Measurements from ENCODE around the gene KDR. TPM values are rescaled to one million over a fixed set of nuclear protein-coding genes. Genes with fewer than 3 reads are reported as not detected.

Gene KDR
- total and polyA plus RNA-seq, 3 donors from 2014 or later, result 6.8 to 8.3 (median 7.9) TPM

- TF ChIP-seq CTCF (IDR thresholded peaks at IDR 0.05), result no peak
- no peak for TF ChIP-seq POLR2A (IDR thresholded peaks at IDR 0.05)
- Histone ChIP-seq H3K9me3 (no peaks in the 10 kb centered on the region), H3K36me3 (ENCODE audit: low read depth, missing control alignments) (no peaks in the 10 kb centered on the region), H3K4me3 (no peak overlapping the region), H3K27ac (no peak overlapping the region), H3K27me3 (no peaks in the 10 kb centered on the region), H3K4me1 (no peaks in the 10 kb centered on the region)
- intact Hi-C loops (cut with DNase I; ENCODE audit: low total_unique reads), result no loop called here
- DNase-seq, result no peak
- WGBS, 2 donors, result 83 to 96% methylated on average over 1 of the region's 1 CpG
These were observed 96.1 kb downstream of the KDR start for GRCh38 chr4:55029321-55029720.

Small RNA genes within 50 kb of the gene (small RNA-seq; reads per million reads assigned to genes)
- gene RN7SL424P (0 reads per million in 2 donors), gene RNU6-410P (0 reads per million in 2 donors)

Other genes starting within 250 kb of the KDR start
- gene SRD5A3, start 220.6 kb upstream of the KDR start, total RNA-seq, result 1 to 10 TPM; 4.9 to 8.0 TPM
- 7.8 TPM for gene SRD5A3, start 220.6 kb upstream of the KDR start, polyA plus RNA-seq (ENCODE audit: insufficient read depth, low read depth, low replicate concordance)